Hepatic stellate cell (primary cell): ENCODE data around the gene SRSF10.
"Not testable (repeated sequence)": the region's sequence is repeated elsewhere in the genome, so short reads cannot be mapped to it uniquely, and the experiment has no call there.

ENCODE experiments used
- DNase-seq: peaks from one replicate; pipeline ENCODE4 v3.0.0; 2011; ENCODE audit warnings: low spot score

SRSF10 gene

GRCh38 chr1:23979881-23980727 is at the start of gene SRSF10:
Gene SRSF10 (minus strand): TSS chr1:23980327. CDS start chr1:23980255, 72 bp downstream.
- DNase-seq, result peak; percentile 97

DNA sequence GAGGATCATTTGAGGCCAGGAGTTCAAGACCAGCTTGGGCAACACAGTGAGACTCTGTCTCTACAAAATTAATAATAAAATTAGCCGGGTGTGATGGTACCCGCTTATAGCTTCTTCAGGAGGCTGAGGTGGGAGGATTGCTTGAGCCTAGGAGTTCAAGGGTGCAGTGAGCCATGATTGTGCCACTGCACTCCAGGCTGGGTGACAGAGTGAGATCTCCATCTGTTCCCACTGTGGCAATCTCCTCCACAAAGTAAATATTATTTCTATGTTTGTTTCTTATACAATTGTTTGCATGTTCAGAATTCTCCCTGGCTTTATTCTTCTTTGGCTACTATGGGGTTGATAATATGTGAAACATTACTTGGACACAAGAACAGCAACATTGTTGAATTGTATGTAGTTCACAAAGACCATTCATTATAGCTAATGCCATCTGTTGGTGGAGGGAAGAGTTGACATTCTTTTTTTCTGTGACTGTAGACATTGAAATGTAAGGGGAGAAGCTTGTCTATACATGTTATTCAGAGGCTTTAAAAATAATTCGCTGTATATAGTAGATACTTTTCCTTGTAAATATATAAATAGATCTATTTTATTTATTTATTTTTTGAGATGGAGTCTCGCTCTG is 47.8 kb upstream of the SRSF10 start:
- no peak for DNase-seq

- DNase-seq, result peak; percentile 93
Measured at GRCh38 chr1:24022581-24023361, 42.6 kb upstream of the SRSF10 start.

DNA sequence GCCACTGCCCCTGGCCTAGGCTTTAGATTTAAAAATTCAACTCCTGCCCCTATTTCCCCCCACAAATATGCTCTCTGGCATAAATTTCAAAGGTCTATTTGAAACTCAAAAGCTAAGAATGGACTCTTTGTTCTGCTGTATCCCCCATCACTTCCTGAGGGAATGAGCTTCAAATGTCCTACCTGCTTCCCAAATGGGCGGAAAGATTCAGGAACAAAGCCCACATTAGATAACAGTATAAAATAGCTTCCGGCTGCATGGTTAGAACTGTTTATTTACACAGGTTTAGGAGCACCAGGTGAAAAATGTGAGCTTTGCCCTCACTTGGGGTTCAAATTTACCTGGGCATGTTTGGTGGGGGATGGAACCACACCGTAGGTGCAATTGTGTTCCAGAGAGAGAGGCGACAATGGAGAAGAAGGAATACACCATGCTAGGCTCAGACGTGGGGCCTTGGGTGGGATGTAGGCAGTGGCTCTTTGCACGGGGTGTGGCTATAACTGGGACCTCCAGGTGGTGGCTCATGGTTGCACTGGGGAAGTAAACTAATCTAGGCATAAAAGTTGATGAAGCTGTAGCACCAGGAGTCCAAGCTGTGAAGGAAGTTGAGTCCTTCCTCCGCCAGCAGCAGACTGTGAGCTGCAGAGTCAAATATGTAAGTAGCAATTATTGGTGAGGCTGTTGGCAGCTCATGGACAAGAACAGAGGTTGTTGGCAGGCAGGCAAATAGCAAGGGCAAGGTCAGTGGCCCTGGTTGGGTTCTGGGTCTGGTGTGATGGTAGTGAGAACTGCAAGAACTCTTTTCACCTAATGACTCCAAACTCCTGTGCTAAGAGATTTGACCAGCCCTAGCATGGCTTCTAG is 41.5 kb upstream of the SRSF10 start:
- no peak for DNase-seq

DNA sequence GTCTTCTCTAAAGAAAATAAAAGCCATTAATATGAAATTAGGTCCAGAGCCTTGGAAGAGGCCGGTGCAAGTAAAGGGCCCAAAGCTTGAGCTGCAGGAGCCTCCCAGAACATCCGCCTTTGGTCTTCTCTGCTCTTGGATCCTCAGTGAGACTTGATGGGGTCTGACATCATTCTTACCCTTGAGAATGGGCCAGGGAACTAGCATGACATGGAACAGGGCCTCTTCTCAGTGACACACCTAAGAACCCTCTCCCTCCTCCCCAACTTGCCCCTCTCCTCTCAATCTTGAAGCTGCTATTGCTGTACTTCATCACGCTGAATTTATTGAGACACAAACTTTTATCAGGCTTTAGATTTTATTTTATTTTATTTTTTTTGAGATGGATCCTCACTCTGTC is 40.3 kb upstream of the SRSF10 start:
- no peak for DNase-seq

GRCh38 chr1:24020025-24020424 is 39.9 kb upstream of the SRSF10 start:
- peak; percentile 56 for DNase-seq

GRCh38 chr1:24018611-24019580 is 38.8 kb upstream of the SRSF10 start:
- peak; percentile 82 for DNase-seq

DNA sequence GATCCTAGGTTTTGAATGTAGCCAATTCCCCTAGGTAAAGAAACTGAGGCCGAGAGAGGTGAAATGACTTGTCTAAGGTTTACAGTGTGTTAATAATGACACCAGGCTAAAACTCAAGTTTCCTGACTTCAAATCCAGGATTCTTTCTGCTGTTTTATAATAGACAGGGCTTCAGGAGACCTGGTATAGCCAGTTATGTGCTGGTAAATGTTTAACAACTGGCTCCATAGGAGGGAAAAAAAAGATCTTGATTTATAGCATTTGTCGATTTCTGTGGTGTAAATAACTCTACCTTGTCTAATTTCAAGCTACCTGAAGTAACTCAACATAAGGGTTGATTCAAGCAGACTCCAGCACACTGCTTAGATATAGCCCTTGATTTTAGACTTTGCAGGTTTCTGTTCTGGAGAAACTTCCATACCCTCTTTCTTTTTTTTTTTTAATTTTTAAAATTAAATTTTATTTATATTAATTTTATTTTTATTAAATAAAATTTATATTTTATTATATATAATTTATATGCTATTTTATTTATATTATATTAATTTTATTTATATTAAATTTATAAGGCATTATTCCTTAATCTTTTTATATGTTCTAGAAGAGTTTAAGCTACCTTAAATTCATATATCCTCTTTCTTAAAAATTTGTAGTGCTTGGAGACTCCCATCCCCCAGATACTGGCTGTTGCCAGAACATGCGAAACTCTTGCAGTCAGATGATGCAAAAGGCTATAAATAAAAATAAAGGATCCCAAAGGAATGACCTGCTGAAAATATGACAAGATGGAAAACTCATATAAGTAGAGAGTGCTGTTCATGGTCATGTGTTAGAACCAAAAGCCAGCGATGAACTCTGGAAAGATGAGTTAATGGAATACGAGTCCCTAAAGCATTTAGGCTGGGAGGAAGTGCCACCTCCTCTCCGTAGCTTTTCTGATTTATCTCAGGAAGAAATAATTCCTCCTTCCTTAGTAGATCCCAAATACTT is 35.4 kb upstream of the SRSF10 start:
- peak; percentile 48 for DNase-seq

- DNase-seq, result not testable (repeated sequence)
Measured at GRCh38 chr1:24012878-24013277, 32.8 kb upstream of the SRSF10 start.

DNA sequence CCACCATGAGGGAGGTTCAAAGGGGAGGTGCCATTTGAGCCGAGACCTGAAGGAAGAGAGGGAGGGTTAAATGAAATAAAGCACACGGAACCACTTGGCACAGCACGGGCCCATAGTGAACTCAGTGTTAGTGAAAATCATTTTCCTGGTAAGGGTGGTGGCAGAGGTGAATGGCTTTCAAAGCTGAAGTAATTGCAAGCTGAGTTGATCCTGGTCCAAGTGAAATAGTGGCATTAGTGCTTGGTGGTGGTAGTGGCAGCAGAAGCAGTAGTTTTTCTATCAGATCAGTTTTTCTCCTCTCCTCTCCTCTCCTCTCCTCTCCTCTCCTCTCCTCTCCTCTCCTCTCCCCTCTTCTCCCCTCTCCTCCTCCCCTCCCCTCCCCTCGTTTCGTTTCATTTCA is 30.5 kb upstream of the SRSF10 start:
- DNase-seq, result no peak

DNA sequence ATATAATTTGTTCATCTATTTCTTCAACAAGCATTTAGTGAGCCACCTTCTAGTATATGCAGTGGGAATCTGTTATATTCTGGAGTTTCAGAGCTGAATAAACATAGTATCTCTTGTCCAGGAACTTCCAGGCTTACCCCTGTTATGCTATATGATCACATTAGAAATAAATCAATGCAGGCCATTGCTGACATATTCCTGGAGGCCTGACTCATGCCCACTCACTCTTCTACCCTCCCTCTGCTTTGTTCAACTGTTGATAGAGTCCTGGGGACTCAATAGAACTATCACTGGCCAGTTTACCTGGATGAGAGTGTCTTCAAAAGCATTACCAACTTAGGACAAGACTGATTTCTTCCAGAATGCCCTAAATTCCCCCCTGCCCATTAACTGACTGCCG is 29.3 kb upstream of the SRSF10 start:
- peak; percentile 47 for DNase-seq

- peak; percentile 35 for DNase-seq
Measured at GRCh38 chr1:24008574-24009184, 28.6 kb upstream of the SRSF10 start.

DNA sequence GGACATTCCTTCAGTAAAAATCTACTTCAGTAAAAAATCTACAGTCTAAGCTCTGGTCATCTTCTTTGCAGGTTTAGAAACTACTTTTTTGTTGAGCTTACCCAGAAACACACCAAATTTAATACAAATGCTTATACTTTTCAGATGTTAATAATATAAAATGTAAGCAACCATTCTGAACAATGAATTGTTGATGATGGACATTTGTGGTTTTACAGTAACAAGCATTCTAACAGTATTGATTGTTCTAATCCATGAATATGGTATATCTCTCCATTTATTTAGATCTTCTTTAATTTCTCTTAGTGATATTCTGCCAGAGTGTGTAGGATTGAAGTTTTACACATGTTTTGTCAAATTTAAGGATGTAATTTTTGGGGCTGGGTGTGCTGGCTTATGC is 27.0 kb upstream of the SRSF10 start:
- no peak for DNase-seq

DNA sequence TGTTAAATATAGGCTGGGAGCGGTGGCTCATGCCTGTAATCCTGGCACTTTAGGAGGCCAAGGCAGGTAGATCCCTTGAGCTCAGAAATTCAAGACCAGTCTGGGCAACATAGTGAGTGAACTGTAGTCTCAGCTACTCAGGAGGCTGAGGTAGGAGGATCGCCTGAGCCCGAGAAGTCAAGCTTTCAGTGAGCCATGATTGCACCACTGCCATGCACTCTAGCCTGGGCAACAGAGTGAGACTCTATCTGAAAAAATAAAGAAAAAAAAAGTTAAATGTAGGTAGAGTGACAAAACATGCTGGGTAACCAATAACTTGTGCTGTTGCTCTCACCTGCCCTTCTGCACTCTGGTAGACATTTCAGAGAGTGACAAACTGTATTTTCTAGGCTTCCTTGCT is 25.0 kb upstream of the SRSF10 start:
- DNase-seq, result no peak

GRCh38 chr1:24004132-24004531 is 24.0 kb upstream of the SRSF10 start:
- no peak for DNase-seq

GRCh38 chr1:24003331-24003972 is 23.3 kb upstream of the SRSF10 start:
- DNase-seq, result no peak

- no peak for DNase-seq
Measured at GRCh38 chr1:24002695-24003094, 22.6 kb upstream of the SRSF10 start.

DNA sequence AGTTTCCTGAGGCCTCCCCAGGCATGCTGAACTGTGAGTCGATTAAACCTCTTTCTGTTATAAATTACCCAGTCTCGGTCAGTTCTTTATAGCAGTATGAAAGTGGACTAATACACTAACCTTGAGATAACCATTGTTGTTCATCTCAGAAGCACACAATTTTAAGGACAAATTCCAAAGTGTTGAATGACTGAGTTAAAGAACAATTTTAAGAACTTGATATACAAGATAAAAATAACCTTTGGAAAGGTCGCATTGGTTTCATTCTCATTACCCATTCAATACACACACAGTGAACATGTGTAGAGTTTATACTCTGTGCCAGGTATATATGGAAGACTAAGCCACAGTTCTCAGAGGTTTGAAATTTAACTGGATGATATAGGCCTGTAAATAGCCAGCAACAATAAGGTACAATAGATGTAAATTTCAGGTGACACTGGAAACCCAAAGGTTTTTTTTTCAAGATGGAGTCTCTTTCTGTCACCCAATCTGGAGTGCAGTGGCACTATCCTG is 19.1 kb upstream of the SRSF10 start:
- DNase-seq, result no peak
